ENCODE data around the gene KRT36.

- TF ChIP-seq CTCF (IDR thresholded peaks at IDR 0.05; ENCODE audit: low read length) (no peak), EZH2phosphoT487 (IDR thresholded peaks at IDR 0.05; ENCODE audit: low read length) (no peak)
These were observed 47.9 kb upstream of the KRT36 start for GRCh38 chr17:41537614-41537954.
